ENCODE results near the gene KLHL33. TPM values are rescaled to one million over a fixed set of nuclear protein-coding genes. Genes with fewer than 3 reads are reported as not detected.
"Not testable (repeated sequence)": the region's sequence is repeated elsewhere in the genome, so short reads cannot be mapped to it uniquely, and the experiment has no call there.

Gene KLHL33
- total RNA-seq, 2 donors from 2014 or later: 0.35 to 0.44 TPM

- DNase-seq (ENCODE audit: low spot score): peak; percentile 69
- Histone ChIP-seq H3K27me3 (no peaks in the 10 kb centered on the region), H3K9me3 (no peaks in the 10 kb centered on the region), H3K4me3 (peak overlapping the region; percentile 66 to 81), H3K27ac (peak overlapping the region; percentile 92 to 94), H3K4me1 (peaks cover 0 to 56% of the 10 kb centered on the region in 2 donors), H3K36me3 (peaks cover 55% of the 10 kb centered on the region)
- no peak for TF ChIP-seq CTCF (IDR thresholded peaks at IDR 0.05)
These were observed 19.7 kb upstream of the KLHL33 start for GRCh38 chr14:20455355-20456300.

- Histone ChIP-seq H3K27ac (peak within 1 kb of the TSS; percentile 92 to 94), H3K4me1 (peaks cover 0 to 47% of the 10 kb centered on the region in 2 donors), H3K4me3 (peak within 1 kb of the TSS; percentile 66 to 81), H3K27me3 (no peaks in the 10 kb centered on the region), H3K9me3 (no peaks in the 10 kb centered on the region), H3K36me3 (peaks cover 59% of the 10 kb centered on the region)
- peak; percentile 100 for DNase-seq (ENCODE audit: low spot score)
- peak in 1 of 2 donors; percentile 30 for TF ChIP-seq CTCF (IDR thresholded peaks at IDR 0.05)
These were observed 18.8 kb upstream of the KLHL33 start, which contains the start of the genes APEX1 and OSGEP for GRCh38 chr14:20454516-20455354. Gene APEX1, plus strand, starts transcription at chr14:20455226. Its CDS starts 420 bp downstream, at chr14:20455646. Gene OSGEP, minus strand, starts transcription at chr14:20454812. Its CDS starts 129 bp downstream, at chr14:20454683.

- DNase-seq (ENCODE audit: low spot score); H3K27me3 ChIP-seq; H3K9me3 ChIP-seq; H3K4me3 ChIP-seq; H3K27ac ChIP-seq: not testable (repeated sequence)
- Histone ChIP-seq H3K4me1 (peaks cover 0 to 33% of the 10 kb centered on the region in 2 donors), H3K36me3 (peaks cover 59% of the 10 kb centered on the region)
These were observed 16.9 kb upstream of the KLHL33 start for GRCh38 chr14:20452831-20453230.

- no peaks in the 10 kb centered on the region for H3K9me3 ChIP-seq
- no peak overlapping the region for H3K4me3 ChIP-seq
- H3K27me3 ChIP-seq: no peaks in the 10 kb centered on the region
- no peaks in the 10 kb centered on the region for H3K4me1 ChIP-seq
- no peak for DNase-seq (ENCODE audit: low spot score)
- H3K36me3 ChIP-seq: peaks cover 65% of the 10 kb centered on the region
- no peak for TF ChIP-seq CTCF (IDR thresholded peaks at IDR 0.05)
- no peak overlapping the region for H3K27ac ChIP-seq
These were observed 10.9 kb upstream of the KLHL33 start for GRCh38 chr14:20446889-20447288.

GRCh38 chr14:20443650-20444049 lies 7.7 kb upstream of the KLHL33 start:
- not testable (repeated sequence) for H3K27ac ChIP-seq; H3K4me1 ChIP-seq; H3K4me3 ChIP-seq; H3K9me3 ChIP-seq; DNase-seq (ENCODE audit: low spot score); H3K27me3 ChIP-seq
- H3K36me3 ChIP-seq: peaks cover 33% of the 10 kb centered on the region

GRCh38 chr14:20441461-20441860 lies 5.5 kb upstream of the KLHL33 start:
- Histone ChIP-seq H3K4me1 (no peaks in the 10 kb centered on the region), H3K4me3 (no peak overlapping the region), H3K27me3 (no peaks in the 10 kb centered on the region), H3K9me3 (no peaks in the 10 kb centered on the region), H3K27ac (no peak overlapping the region), H3K36me3 (peaks cover 11% of the 10 kb centered on the region)
- DNase-seq (ENCODE audit: low spot score): no peak
- no peak for TF ChIP-seq CTCF (IDR thresholded peaks at IDR 0.05)
